Ovary (tissue), 10 donors: Measurements from ENCODE around the gene RNU1-3. TPM values are rescaled to one million over a fixed set of nuclear protein-coding genes. Genes with fewer than 3 reads are reported as not detected.
"Not testable (repeated sequence)": the region's sequence is repeated elsewhere in the genome, so short reads cannot be mapped to it uniquely, and the experiment has no call there.

ENCODE experiments used
- DNase-seq, 5 donors: peaks; one replicate each; pipeline ENCODE4 v3.0.0-alpha.2; 2019 to 2020
- H3K27ac ChIP-seq, 2 donors: fragments of 200-600 bp; one replicate each; pipeline versions ENCODE4 v1.5.1 to v1.8.0; 2019 to 2022
- H3K27me3 ChIP-seq: fragments of 200-600 bp; one replicate; pipeline ENCODE4 v1.8.0; 2022
- H3K36me3 ChIP-seq: fragments of 200-600 bp; sonication (generic); one replicate; pipeline ENCODE4 v1.5.1; 2019
- H3K4me1 ChIP-seq: one replicate; pipeline ENCODE4 v1.8.1; 2013; ENCODE audit warnings: mild to moderate bottlenecking, moderate library complexity; ENCODE audit not compliant: insufficient read depth
- H3K4me3 ChIP-seq: fragments of 200-600 bp; sonication (generic); one replicate; pipeline ENCODE4 v1.5.1; 2017
- H3K9me3 ChIP-seq, 2 donors: fragments of 200-600 bp in 1 of 2; sonication (generic) in 1 of 2; one replicate each; pipeline versions ENCODE4 v1.5.1 to v1.8.1; 2013 to 2019; ENCODE audit warnings: mild to moderate bottlenecking in 1 of 2, moderate library complexity in 1 of 2
- WGBS, 3 donors: extraction: QIAGEN DNeasy Blood & Tissue Kit in 1 of 3; methylation state at CpG; one replicate each; pipeline versions ENCODE4 v1.1.5 to v1.1.7; 2013 to 2017; 5-methylcytosine and 5-hydroxymethylcytosine counted together
- intact Hi-C, 4 donors: fragments of 100-400 bp; cut with DNase I; formaldehyde crosslinking; loops; one replicate each; pipeline versions ENCODE4 v1.11.0 to v1.15.1; 2022 to 2023
- long read RNA-seq, 3 donors: library from polyadenylated mRNA in 2 of 3; unstranded in 2 of 3; transcript quantifications; one replicate each; pipeline ENCODE4 v2.0.0 and lab custom pipeline, GENCODE V29; 2021 to 2026
- polyA plus RNA-seq, 2 donors: library from polyadenylated mRNA; stranded (reverse); fragments of 200-250 nt in 1 of 2; fragments of 350-450 nt in 1 of 2; fragmentation: Illumina TruSeq in 1 of 2; extraction: RNeasy Lipid Tissue Mini Kit (QIAGEN cat#74804) in 1 of 2; gene quantifications; one replicate each; pipeline ENCODE4 v1.2.3, GENCODE V29; 2013 to 2014
- total RNA-seq, 7 donors: library from RNA; depleted of rRNA in 2 of 7; stranded (reverse); fragments of >200 nt in 2 of 7; fragmentation: NEBNext Ultra II Directional in 3 of 7; extraction: Animal tissue kit (Norgen Biotek cat#: 25700) in 3 of 7; gene quantifications; one replicate each; pipeline versions ENCODE4 v1.1.0 to v1.2.4, GENCODE V29; 2016 to 2023
- donor health status: DM: no; HTN: no; CAD: no; lungs with moderate emphysema.
- donor health status: DM: no; HTN: no; CAD: no.
- donor health status: Bipolar disorder and iron deficiency.
- donor health status: DM: yes; HTN: yes; CAD: no.
- donor health status: DM: no; HTN: no; CAD: no.
- donor health status: DM: yes; HTN: yes; CAD: no.

RNU1-3 gene
- total RNA-seq (1,000 to 10,000 TPM in 5 of 7 donors, under 1 TPM in 2; under 0.01 to 7,521 (median 3,807) TPM), polyA plus RNA-seq (not detected)
- long read RNA-seq, donor 1 = 0 reads
- long read RNA-seq, donor 2, partial matches to known transcripts = 0 of 2 reads
- long read RNA-seq, donor 2, other reads (novel, unspliced or antisense) = 0 of 2 reads
- long read RNA-seq, donor 3 = 0 reads

DNA sequence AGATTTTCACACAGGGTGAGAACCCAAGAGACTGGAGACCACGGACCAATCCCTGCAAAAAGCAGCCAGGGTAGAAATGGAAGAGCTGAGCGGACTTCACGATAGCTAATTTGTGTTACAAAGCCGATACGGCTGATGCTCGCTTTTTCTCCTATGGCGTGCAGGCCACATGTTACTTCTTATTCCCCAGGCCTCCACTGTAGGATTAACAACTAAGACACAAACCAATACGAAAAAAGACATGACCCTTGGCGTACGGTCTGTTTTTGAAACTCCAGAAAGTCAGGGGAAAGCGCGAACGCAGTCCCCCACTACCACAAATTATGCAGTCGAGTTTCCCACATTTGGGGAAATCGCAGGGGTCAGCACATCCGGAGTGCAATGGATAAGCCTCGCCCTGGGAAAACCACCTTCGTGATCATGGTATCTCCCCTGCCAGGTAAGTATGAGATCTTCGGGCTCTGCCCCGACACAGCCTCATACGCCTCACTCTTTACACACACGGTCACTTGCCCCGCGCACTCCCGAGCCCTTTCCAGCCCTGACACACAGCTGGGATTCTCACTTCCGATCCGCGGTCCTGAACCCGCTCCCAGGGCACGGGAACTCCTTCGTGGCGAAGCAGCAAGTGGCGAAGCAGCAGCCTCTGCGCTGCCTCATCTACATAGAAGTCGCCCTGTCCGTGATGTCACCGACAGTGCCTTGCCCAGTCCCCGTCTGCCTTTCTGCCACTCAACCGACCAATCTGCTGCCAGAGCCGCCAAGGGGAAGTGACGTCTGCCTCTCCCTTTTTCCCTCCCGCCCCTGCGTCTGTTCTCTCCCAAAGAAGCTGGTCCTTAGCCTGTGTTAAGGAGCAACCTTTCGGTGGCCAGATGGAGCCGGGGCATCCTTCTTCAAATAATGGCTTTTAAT, at the start of gene RNU1-3:
TSS of gene RNU1-3 (minus strand) at position 447 of the 912 bp plus-strand sequence.
- H3K4me3 ChIP-seq, DNase-seq, intact Hi-C loops, H3K27ac ChIP-seq, H3K9me3 ChIP-seq, H3K36me3 ChIP-seq, H3K27me3 ChIP-seq, H3K4me1 ChIP-seq: not testable (repeated sequence)
- no CpG with 5 or more reads among the region's 45 CpGs for WGBS, 3 donors

DNA sequence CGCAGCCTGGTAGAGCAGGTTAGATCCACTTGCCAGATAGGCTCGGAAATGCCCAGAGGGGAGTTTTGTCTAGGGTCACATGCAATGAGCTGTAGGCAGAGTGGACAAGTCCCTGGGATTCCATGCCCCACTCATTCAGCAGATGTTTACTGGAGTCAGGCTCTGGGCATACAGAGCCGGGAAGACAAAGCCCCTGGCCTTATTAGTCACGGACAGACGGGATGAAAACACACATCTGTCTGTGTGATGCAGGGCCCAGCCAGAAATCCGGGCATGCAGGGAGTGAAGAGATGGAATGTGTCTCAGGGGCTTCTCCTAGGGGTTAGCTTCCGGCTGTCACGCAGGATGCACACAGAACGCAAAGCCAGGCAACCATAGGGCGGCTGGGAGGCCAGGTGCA, 46.7 kb upstream of the RNU1-3 start:
- H3K4me3 ChIP-seq, H3K4me1 ChIP-seq, H3K27ac ChIP-seq, H3K9me3 ChIP-seq, H3K27me3 ChIP-seq, intact Hi-C loops, H3K36me3 ChIP-seq: not testable (repeated sequence)
- peak in 1 of 5 donors; percentile 9 for DNase-seq
- WGBS, 3 donors = 7 to 21% (median 18%) methylated on average over 4 of the region's 10 CpGs

DNA sequence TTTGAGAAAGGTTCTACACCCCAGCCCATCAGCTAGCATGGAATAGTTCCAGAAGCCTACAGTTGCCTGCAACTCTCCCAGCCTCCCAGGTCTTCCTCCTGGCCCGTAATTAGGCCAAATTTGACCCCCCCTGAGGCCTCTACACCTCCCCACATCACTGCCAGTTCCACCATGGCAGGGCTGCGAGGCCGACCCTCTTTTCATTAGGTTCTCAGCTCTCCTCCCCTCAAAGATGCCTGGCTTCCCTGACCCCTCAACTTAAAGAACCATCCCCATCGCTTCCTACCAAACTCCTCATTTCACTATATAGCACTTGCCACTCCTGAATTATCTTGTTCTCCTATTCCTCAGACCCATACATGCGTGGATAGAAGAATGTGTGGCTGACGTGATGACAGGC, 46.2 kb upstream of the RNU1-3 start:
- intact Hi-C loops, DNase-seq: not testable (repeated sequence)

DNA sequence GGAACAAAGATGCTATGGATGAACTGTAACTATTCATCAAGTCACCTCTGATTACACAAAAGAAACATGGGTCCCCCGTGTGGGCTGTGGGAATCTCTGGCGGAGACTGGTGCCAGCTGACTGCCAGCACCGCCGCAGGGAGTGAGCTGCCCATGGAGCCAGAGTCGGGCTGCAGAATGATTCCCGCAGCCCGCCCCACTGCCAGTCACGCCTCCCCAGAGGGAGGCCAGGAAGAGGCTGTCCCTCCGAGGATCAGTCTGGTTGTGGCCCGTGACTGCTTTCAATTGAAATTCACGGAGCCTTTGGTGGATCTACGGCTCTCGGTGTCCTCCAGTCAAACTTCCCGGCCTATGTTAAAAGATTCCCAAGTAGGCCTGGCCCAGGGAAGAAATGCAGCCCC, 45.8 kb upstream of the RNU1-3 start:
- H3K27me3 ChIP-seq, H3K4me3 ChIP-seq, H3K9me3 ChIP-seq, H3K36me3 ChIP-seq, H3K4me1 ChIP-seq, H3K27ac ChIP-seq, intact Hi-C loops: not testable (repeated sequence)
- DNase-seq = peak in 2 of 5 donors; percentile 8 to 16
- WGBS, 3 donors = 78 to 84% (median 82%) methylated on average over 12 to 13 of the region's 14 CpGs

More for the DNA sequence above, 46.2 kb upstream of the RNU1-3 start:
- H3K27ac ChIP-seq, H3K36me3 ChIP-seq, H3K27me3 ChIP-seq, H3K4me1 ChIP-seq, H3K9me3 ChIP-seq, H3K4me3 ChIP-seq: not testable (repeated sequence)
- 79 to 93% (median 87%) methylated on average over 3 to 4 of the region's 6 CpGs for WGBS, 3 donors

DNA sequence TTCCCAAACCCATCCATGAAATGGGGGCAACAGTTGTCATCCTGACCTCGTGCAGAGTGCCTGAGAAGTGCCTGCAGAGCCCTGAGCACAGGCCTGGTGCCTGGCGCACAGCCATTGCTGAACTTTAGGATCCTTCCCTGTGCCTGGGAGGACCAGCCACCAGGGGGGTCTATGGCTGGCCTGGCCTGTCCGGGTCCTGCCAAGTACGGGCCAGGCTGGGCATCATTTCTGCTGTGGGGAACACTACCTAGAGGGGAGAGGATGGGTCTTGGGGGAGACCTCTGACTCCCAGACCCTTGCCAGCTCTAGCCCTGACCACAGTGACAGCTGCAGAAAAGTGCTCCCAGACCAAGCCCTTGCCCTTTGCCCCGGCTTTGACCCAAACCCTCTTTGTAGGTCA, 45.4 kb upstream of the RNU1-3 start:
- H3K9me3 ChIP-seq, H3K36me3 ChIP-seq, intact Hi-C loops, H3K27me3 ChIP-seq, H3K4me3 ChIP-seq, H3K4me1 ChIP-seq, H3K27ac ChIP-seq: not testable (repeated sequence)
- 64 to 72% (median 68%) methylated on average over 3 to 4 of the region's 5 CpGs for WGBS, 3 donors
- DNase-seq = peak in 2 of 5 donors; percentile 7 to 17

DNA sequence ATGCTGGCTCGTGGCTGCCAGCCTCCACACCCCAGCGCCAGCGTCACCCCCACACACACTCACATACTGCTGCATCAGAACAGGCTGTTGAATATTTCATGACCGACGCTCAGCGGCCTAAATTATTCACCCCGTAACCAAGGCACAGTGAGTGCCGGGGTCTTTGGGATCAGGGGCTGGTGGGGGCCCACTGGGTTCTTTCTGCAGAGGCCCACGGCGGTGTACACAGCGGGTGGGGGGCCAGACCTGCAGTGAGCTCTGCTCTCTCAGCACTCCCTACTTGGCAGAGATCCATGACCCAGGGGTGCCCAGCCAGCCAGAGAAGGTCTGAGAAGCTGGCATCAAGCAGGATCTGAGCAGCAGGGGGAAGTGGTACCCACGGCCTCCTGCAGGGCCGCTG, 43.9 kb upstream of the RNU1-3 start:
- H3K4me1 ChIP-seq, H3K27ac ChIP-seq, H3K36me3 ChIP-seq, H3K9me3 ChIP-seq, intact Hi-C loops, H3K4me3 ChIP-seq, H3K27me3 ChIP-seq: not testable (repeated sequence)
- 65 to 78% (median 72%) methylated on average over 9 to 12 of the region's 13 CpGs for WGBS, 3 donors
- DNase-seq = peak in 2 of 5 donors; percentile 23 to 36

DNA sequence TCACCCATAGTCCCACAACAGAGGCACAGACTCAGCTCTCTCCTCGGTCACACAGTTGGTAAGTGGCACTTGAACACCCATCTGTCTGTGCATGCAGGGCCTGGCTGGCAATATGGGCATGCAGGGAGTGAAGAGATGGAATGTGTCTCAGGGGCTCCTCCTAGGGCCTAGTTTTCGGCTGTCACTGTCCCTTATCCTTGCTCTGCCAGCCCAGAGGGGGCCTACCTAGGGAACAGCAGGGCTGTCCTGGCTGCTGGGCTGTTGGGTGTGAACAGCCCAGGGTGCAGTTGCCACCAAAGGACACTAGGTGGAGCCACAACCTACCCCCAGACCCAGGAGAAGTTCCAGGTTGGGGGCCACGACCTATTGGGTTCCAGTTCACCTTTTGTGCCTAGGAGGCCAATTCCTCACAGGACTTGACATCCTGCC, 42.9 kb upstream of the RNU1-3 start:
- H3K27ac ChIP-seq, H3K4me3 ChIP-seq, intact Hi-C loops, H3K36me3 ChIP-seq, H3K9me3 ChIP-seq, H3K27me3 ChIP-seq, H3K4me1 ChIP-seq: not testable (repeated sequence)
- DNase-seq = peak in 2 of 5 donors; percentile 17 to 74
- WGBS, 3 donors = 28 to 46% (median 30%) methylated on average over 2 to 3 of the region's 3 CpGs

DNA sequence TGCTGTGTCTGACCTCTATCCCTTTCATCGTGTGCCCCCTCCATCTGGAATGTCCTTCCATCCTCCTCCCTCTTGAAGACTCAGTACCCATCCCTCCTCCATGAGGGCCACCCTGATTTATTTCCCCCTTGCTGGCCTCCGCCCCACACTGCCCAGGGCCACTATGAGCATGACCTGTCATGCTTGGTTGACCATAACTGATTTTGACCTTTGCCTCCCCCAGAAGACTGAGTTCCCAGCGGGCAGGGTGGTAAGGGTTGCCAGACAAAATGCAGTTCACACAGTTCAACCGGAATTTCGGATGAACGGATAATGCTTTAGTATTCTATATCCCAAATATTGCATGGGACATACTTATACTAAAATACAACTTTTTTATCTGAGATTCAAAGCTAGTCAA, 42.0 kb upstream of the RNU1-3 start:
- no CpG with 5 or more reads among the region's 6 CpGs for WGBS, 3 donors
- H3K9me3 ChIP-seq, DNase-seq, H3K36me3 ChIP-seq, intact Hi-C loops, H3K27ac ChIP-seq, H3K4me3 ChIP-seq, H3K4me1 ChIP-seq, H3K27me3 ChIP-seq: not testable (repeated sequence)

DNA sequence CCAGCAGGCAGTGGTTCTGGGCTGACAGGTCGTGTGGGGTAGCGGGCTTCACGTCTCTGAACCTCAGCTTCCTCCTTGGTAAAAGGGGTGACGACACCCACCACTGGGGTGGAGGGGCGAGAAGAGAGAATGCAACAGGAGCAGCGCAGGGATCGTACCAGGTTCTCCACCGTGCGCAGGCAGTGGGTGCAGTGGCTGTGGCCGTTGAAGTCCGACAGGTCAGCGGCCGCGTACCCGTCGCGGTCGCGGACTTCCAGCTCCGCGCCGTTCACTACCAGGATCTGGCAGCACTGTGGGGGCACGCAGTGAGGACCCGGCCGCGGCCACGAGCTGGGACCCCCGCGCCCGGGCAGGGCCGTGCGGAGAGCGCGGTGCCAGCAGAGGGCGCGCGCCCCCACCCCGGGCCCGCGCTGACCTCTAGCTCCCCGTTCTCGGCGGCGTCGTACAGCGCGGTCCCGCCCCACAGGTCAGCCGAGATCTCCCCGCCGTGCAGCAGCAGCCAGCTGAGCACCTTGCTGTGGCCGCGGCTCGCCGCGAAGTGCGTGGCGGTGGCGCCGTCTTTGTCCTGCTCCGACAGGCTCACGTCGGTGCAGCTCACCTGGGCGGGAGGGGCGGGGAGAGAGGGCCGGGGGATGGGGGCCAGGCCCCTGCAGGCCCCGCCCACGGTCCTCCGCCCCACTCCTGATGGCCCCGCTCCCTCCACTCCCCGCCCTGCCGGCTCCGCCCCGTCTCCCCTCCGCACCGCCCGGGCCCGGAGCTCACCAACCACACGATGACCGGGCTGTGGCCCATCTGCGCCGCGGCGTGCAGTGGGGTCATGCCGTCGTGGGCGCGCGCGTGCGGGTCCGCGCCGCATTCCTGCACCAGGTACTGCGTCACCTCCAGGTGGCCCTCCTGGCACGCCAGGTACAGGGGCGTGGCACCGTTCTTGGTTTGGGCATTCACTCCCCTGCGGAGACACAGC, 40.7 kb upstream of the RNU1-3 start:
- 0 to 16% (median 0%) methylated on average over 19 to 67 of the region's 99 CpGs for WGBS, 3 donors
- H3K9me3 ChIP-seq, H3K27ac ChIP-seq, H3K27me3 ChIP-seq, intact Hi-C loops, H3K4me3 ChIP-seq, H3K4me1 ChIP-seq, H3K36me3 ChIP-seq: not testable (repeated sequence)
- DNase-seq = peak in 1 of 5 donors; percentile 33

DNA sequence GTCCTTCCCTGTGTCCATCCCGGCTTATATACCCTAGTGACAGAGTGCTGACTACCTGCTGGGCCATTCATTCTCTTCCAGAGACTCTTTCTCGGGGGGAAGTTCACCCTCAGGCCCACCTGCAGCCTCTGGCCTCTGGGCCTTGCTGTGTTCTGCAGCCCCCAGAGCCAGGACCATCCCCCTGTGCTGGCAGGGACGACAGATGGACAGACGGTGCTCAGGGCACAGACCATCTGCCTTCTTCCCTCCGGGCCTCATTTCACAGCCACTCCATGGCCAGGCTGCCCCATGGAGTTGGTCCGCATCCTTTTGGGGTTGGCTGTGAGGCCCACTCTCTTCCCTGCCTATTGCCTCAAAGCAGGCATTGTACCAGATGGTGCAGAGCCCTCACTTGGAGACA, 39.6 kb upstream of the RNU1-3 start:
- H3K27me3 ChIP-seq, H3K4me3 ChIP-seq, intact Hi-C loops, H3K36me3 ChIP-seq, H3K9me3 ChIP-seq, H3K4me1 ChIP-seq, H3K27ac ChIP-seq: not testable (repeated sequence)
- WGBS, 3 donors = 88 to 89% methylated on average over 5 to 6 of the region's 6 CpGs; no CpG with 5 or more reads in 1 of the 3 donors
- DNase-seq = peak in 1 of 5 donors; percentile 13

DNA sequence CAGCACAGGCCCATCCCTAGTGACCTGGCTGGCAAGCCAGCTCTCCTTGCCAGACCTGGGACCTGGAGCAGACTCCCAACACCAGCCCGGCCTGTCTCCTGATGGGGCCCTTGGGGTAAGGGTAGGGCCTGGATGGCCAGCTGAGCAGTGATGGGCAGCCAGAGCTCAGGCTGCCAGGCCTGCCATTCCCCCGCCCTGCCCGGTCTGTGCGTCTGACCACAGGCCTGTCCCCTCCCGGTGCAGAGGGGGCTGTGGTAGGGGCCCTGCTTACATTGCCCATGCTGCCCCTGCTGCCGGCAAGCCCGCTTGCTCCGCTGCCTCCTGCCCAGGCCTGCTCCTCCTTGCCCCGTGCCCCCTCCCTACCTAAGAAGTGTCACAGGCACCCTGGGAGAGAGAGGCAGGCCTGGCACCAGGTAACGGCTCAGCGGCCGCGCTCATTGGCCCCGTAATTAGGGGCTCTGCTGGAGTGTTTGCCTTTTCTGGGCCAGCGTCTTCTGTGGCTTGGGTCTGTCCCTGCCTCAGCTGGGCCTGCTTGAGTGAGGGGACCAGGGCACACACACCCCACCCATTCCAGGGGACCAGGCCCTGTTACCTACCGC, 37.9 kb upstream of the RNU1-3 start:
- H3K4me1 ChIP-seq, H3K4me3 ChIP-seq, H3K27me3 ChIP-seq, H3K27ac ChIP-seq, DNase-seq, H3K9me3 ChIP-seq, intact Hi-C loops, H3K36me3 ChIP-seq: not testable (repeated sequence)
- WGBS, 3 donors = 89 to 96% methylated on average over 11 to 12 of the region's 16 CpGs; no CpG with 5 or more reads in 1 of the 3 donors
